GM21390 (cell line): ENCODE measurements around the gene GPX4.

Experiments
- ATAC-seq: cut with Tn5 transposase; IDR thresholded peaks from one replicate; pipeline ENCODE4 v1.9.1; 2021; ENCODE audit not compliant: unreplicated experiment

GPX4 gene

DNA sequence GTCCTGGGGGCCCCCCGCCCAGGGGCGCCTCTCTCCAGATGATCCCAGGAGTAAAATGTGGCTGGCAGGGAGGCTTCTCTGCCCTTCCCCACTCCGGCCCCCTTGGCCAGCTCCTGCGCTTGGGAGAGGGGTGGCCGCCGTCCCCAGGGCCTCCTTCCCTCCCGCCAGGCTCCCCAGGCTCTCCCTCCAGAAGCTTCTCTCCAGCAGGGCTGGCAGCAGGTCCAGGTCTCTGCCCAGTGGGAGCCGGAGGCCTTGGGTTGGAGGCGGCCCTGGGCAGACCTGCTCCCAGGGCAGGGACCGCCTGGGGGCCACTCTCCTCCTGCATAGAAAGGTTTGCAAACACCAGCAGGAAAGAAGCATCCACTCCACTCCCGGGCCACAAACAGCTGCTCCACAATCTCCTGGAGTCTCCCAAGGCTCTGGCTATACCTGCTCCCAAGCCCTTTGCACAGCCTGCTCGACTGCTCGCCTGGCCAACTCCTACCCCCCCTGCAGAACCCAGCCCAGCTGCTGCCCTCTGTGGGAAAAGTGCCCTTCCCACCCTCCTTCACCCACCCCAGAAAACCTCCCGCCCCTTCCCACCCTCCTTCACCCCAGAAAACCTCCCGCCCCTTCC, 44.2 kb downstream of the GPX4 start:
- ATAC-seq, result no peak

DNA sequence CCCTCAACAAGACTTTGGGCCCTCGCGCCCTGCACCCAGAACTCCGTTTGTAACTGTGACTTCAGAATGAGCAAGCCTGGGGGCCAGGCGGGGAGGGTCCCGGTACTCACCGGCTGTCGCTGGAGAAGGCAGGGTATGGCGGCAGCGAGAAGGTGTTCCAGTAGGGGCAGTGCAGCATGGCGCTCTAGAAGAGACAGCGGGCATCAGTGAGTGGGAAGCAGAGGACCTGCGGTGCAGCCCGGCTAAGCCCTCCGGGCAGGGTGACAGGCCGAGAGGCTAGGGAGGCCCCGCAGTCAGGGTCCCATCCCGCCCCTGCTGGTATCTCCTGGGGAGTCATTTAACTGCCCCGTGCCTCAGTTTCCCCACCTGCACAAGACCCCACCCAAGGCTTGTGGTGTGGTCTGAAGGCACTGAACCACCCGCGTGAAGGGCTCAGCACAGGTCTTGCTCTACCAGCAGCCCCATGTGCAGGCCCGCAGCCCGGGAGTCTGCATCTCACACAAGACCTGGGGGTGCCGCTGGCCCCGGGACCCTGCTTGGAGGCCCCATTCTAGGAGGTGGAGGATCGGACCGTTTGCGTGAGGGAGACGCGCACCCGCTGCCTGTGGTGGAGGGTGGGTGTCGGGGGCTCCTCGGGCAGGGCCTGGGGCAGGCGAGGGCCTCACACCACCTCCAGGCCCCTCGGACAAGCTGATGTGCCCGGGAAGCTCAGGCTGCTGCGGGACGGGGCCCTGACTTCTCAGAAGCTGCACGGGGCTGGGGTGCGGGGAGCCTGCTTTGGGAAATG, 45.7 kb downstream of the GPX4 start:
- ATAC-seq, result no peak

DNA sequence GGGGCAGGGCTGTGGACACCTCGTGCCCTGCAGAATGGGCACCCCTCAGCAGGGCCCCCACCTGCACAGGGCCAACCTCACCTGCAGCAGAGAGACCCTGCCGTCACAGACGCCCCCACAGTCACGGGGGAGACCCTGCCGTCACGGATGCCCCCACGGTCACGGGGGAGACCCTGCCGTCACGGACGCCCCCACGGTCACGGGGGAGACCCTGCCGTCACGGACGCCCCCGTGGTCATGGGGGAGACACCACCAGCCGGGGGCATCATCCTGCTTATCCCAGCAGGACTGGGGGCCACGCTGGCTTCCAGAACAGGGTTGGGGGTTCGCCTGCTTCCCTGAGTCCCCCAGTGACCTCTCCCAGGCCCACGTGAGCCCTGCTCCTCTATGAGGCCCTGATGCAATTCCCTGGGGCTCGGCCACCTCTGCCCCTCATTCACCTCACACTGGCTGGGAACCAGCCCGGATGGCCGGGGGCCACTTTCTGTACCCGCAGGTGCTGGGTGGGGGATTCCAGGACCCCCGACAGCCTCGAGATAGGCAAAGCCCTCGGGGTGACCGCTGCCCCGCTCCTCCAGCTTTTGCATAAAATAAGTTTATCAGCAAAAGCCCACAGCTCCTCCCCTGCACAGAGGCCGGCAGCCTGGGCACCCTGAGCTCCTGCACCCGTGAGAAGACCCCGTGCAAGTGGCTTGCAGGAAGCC, 46.7 kb downstream of the GPX4 start:
- no peak for ATAC-seq

DNA sequence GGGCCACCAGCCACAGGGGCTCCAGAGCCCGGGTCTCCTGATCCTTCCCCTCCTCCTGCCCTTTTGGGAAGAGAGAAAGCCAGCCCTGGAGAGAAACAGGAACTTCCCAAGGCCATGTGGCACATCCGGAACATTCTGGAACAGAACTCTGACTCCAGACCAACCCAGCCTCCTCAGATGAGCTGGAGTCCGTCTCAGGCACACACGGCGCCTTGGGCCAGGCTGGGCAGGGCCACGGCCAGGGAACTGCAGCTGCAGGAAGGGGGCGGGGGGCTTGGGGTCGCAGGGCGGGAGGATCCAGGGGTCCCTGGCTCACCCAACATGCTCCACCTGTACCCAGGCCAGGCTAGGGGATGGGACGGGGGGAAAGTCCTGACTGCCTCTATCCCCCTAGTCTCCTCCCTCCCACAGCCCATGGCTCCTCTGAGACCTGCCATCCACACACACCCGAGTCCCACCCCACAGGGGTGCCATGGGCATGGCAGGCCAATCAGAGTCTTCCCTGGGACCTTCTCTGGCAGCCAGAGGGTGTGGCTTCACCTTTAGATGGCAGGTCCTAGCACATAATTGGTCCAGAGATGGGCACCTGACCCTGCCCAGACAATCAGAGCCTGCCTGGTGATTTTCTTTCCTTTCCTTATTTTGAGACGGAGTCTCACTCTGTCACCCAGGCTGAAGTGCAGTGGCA, 47.4 kb downstream of the GPX4 start:
- no peak for ATAC-seq

DNA sequence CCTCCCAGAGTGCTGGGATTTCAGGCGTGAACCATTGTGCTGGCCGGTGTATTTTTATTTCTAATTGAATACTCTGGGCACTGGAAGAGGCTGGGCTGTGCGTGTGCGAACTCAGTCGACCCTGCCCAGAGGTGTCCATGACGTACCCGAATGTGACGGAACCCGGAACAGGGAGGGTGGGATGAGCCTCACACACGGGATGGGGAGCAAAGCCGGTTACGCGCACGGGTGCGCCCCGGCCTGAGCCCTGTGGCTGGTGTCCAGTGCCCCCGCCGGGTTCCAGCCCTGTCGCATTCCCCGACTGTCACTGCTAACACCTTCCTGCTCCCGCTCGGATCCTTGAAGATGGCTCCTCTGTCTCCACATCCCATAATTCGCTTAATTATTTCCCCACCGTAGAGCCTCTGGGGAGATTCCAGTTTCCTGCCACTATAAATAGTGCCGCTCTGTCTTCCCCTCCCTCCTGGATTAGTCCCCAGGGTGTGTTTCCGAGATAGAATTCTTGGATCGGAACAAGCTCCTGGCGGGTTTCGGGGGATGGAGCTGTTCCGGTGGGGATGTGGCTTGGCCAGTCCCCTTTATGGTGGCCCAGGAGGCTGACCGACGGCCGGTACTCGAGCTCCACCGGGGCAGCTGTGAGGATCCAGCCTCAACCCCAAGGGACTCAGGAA, 48.3 kb downstream of the GPX4 start:
- no peak for ATAC-seq

DNA sequence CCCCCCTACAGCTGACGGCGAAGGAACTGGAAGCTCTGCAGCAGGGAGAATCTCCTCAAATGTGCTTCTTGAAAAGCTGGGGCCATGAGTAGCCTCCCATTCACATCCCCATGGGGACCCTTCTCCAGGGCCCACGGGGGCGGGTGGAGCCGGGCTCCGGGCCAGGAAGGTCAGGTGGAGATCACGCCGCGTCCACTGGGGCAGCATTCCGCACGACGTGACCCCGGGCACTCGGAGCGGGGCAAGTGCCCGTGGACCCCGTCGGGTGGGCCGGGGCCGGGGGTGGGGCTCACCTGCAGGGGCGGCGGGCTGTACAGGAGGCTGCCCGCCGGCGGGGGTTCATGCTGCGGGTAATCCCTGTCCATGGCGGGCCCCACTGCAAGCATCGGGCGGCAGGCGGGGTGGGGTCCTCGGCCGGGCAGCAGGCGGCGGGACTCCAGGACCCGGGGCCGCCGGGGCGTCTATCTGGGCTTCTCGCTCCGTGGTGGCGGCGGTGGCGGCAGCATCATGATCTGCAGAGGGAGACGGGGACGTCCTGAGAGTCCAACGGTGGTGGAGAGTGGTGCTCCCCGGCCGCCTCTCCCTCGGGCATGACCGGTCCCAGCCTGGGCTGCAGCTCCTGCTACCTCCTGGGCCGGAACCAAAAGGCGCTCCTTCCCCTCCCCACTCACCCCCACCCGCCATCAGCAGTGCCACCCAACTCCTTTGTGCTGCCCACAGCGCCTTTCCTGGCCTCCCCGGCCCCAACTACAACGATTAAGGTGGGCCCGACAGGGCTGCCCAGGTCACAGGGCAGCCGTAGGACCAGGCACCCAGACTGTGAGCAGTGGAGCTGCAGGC, 50.3 kb downstream of the GPX4 start:
- no peak for ATAC-seq

DNA sequence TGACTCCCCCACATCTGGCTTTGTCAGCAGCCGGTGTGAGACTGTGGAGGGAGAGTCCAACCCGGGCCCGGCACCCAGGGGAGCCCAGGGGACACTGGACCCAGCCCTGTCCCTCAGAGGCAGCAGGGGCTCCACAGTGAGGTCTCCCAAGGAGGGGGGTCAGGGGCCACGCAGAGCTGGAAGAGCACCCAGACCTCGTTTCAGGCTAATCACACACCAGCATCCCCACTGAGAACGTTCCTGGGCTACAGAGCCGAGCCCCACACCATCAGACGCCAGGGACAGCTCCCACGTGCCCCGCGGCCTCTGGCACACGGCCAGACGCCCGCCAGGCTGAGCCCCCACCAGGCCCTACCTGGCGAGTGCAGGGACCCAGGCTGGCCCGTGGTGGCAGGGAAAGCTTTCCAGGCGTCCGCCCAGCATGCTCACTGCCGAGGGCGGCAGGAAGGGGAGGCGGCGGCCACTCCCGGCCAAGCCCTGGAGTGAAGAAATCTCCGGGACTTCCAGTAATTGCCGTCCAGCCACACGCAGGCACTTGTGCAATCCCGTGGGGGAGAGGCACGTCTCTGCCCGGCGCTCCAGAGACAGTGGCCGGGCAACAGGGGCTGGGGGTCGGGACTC, 51.0 kb downstream of the GPX4 start:
- ATAC-seq, result no peak

DNA sequence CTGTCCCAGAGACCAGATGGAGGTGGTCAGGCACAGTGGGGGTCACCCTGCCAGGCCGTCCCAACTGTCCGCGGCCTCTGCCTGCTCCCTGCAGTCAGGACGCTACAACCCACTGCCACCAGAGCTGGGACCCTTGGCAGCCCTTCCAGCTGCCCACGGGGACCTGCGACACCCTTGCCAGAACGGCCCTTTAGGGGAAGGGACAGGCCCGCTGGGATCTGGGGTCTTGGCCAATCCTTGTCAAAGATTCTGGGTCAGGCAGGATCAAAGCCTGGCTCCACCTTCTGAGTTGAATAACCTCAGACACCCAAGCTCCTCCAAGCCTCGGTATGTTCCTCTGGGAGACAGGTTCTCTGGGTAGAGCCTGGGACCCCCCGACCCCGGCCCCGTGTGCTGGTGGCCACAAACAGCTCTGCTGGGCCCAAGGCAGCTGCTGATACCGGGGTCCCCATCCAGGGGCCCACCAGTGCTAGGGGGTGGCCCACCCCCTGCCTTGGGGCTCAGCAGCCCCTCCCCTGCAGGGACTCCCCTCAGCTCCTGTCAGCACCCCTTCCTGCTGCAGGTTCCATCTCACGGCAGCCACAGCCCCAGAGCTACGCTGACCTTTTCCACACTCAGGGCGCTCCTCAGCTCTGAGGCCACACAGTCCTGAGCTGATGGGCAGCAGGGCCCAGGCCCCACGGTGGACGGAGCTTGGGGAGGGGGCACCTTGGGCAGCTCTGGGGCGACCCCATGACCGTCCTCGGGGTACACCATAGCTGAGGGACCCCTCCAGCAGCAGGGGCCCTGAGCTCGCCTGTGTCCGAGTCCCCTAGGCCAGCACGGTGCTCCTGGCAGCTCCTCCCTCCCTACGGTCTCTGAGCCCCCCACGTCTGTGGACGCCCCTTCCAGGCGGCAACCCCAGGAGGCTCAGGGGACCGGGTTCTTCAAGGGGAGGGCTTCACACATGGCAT, 51.8 kb downstream of the GPX4 start:
- no peak for ATAC-seq
